B cell (primary cell): ENCODE results near the gene CAMK2A. TPM values are rescaled to one million over a fixed set of nuclear protein-coding genes. Genes with fewer than 3 reads are reported as not detected.

Experiments used
- ATAC-seq: fragments of 200-7000 bp; cut with Tn5 transposase; one replicate; pipeline ENCODE4 v1.10.0; 2021; ENCODE audit warnings: low read depth, mild to moderate bottlenecking, moderate number of reproducible peaks, moderate library complexity
- CTCF ChIA-PET: fragments of 350-600 bp; sonication (Branson Sonifier 250); formaldehyde crosslinking; loops from one replicate; lab custom pipeline; 2021; ENCODE audit warnings: antibody characterized with exemption, inconsistent platforms; lab: Charles Lee
- POLR2A ChIA-PET: fragments of 350-600 bp; sonication (Branson Sonifier 250); formaldehyde crosslinking; loops from one replicate; lab custom pipeline; 2021; ENCODE audit warnings: antibody characterized with exemption; lab: Charles Lee
- DNase-seq: peaks from one replicate; pipeline ENCODE4 v3.0.0; 2013
- H2AFZ ChIP-seq: 2 replicates; pipeline ENCODE4 v1.6.1; 2012; ENCODE audit warnings: mild to moderate bottlenecking, low read depth, low read length; ENCODE audit not compliant: insufficient read depth, poor library complexity, severe bottlenecking
- H3K27ac ChIP-seq, 2 donors: 1 replicate in 1 of 2; 2 replicates in 1 of 2; pipeline ENCODE4 v1.5.1; 2012 to 2013; ENCODE audit warnings: low read length in 2 of 2, mild to moderate bottlenecking in 2 of 2, moderate library complexity in 1 of 2
- H3K27me3 ChIP-seq, 4 experiments: fragments of 200-600 bp in 1 of 4; sonication (generic) in 1 of 4; replicated peaks in 1 of 4; 1 replicate in 2 of 4; 2 replicates in 2 of 4; pipeline versions ENCODE4 v1.6.1 to v1.7.0; 2013 to 2016; ENCODE audit warnings: low read length in 3 of 4, mild to moderate bottlenecking in 2 of 4, mixed read lengths in 1 of 4, moderate library complexity in 1 of 4; ENCODE audit not compliant: insufficient read depth in 4 of 4, control insufficient read depth in 3 of 4; ENCODE audit errors: control extremely low read depth in 1 of 4
- H3K36me3 ChIP-seq, 2 experiments: replicated peaks in 1 of 2; 1 replicate in 1 of 2; 2 replicates in 1 of 2; pipeline versions ENCODE4 v1.6.1 to v1.7.1; 2013; ENCODE audit warnings: low read length in 1 of 2; ENCODE audit not compliant: insufficient read depth in 2 of 2, control insufficient read depth in 1 of 2; ENCODE audit errors: control extremely low read depth in 1 of 2, extremely low read depth in 1 of 2
- H3K4me1 ChIP-seq, 2 donors: fragments of 200-600 bp in 1 of 2; sonication (generic) in 1 of 2; 1 replicate in 1 of 2; 2 replicates in 1 of 2; pipeline versions ENCODE4 v1.5.1 to v1.6.1; 2013 to 2017; ENCODE audit warnings: low read length in 2 of 2; ENCODE audit not compliant: control insufficient read depth in 2 of 2, insufficient read depth in 2 of 2
- H3K4me2 ChIP-seq: replicated peaks from 2 replicates; pipeline ENCODE3; 2012; ENCODE audit warnings: mild to moderate bottlenecking, low read depth, low read length; ENCODE audit not compliant: poor library complexity, severe bottlenecking
- H3K4me3 ChIP-seq, 5 experiments: fragments of 200-600 bp in 1 of 5; sonication (generic) in 1 of 5; 1 replicate in 3 of 5; 2 replicates in 2 of 5; pipeline versions ENCODE4 v1.5.1 to v1.7.0; 2011 to 2016; ENCODE audit warnings: low read length in 4 of 5, mild to moderate bottlenecking in 4 of 5, low read depth in 2 of 5, control low read depth in 1 of 5, moderate library complexity in 1 of 5; ENCODE audit not compliant: insufficient read depth in 1 of 5; ENCODE audit errors: control extremely low read depth in 1 of 5, extremely low read depth in 1 of 5
- H3K79me2 ChIP-seq: fragments of 200-600 bp; sonication (generic); one replicate; pipeline ENCODE4 v1.6.0; 2016; ENCODE audit warnings: low read length; ENCODE audit not compliant: control insufficient read depth, insufficient read depth
- H3K9ac ChIP-seq: fragments of 200-600 bp; sonication (generic); 2 replicates; pipeline ENCODE4 v1.6.1; 2017; ENCODE audit warnings: mild to moderate bottlenecking, low read length, moderate library complexity
- H3K9me3 ChIP-seq, 3 donors: one replicate each; pipeline versions ENCODE4 v1.6.1 to v1.7.1; 2013; ENCODE audit warnings: low read length in 2 of 3; ENCODE audit not compliant: control insufficient read depth in 2 of 3, insufficient read depth in 1 of 3; ENCODE audit errors: control extremely low read depth in 1 of 3
- H4K20me1 ChIP-seq: 2 replicates; pipeline ENCODE4 v1.6.0; 2012; ENCODE audit warnings: mild to moderate bottlenecking, low read length; ENCODE audit not compliant: insufficient read depth, control insufficient read depth, poor library complexity, severe bottlenecking
- H3K27ac Mint-ChIP-seq: one replicate; pipeline ENCODE4 v1.8.0; 2021; ENCODE audit warnings: mixed read lengths
- H3K27me3 Mint-ChIP-seq: one replicate; pipeline ENCODE4 v1.8.0; 2021; ENCODE audit warnings: mixed read lengths
- H3K4me1 Mint-ChIP-seq: one replicate; pipeline ENCODE4 v1.8.0; 2021; ENCODE audit warnings: mixed read lengths
- H3K4me3 Mint-ChIP-seq: one replicate; pipeline ENCODE4 v1.8.0; 2021; ENCODE audit warnings: mixed read lengths
- H3K9me3 Mint-ChIP-seq: one replicate; pipeline ENCODE4 v1.8.0; 2022; ENCODE audit warnings: mixed read lengths; ENCODE audit not compliant: insufficient read depth
- EZH2 ChIP-seq: IDR thresholded peaks from 2 replicates; pipeline ENCODE4 v1.6.1; 2012; ENCODE audit warnings: borderline replicate concordance, low read depth, mild to moderate bottlenecking, moderate library complexity, low read length; ENCODE audit not compliant: insufficient read depth, poor library complexity, severe bottlenecking
- WGBS: methylation state at CpG from one replicate; pipeline ENCODE4 v1.1.5; 2013; ENCODE audit warnings: missing lambda C conversion rate; ENCODE audit not compliant: insufficient coverage; 5-methylcytosine and 5-hydroxymethylcytosine counted together
- intact Hi-C: fragments of 100-400 bp; cut with micrococcal nuclease; formaldehyde crosslinking; loops from one replicate; pipeline ENCODE4 v1.10.0; 2022
- polyA plus RNA-seq: library from polyadenylated mRNA; depleted of rRNA; stranded (reverse); fragments of >200 nt; gene quantifications from 2 replicates; pipeline ENCODE4 v1.2.3, GENCODE V29; 2012
- total RNA-seq, 2 donors: library from RNA; stranded (reverse); fragments of 120-200 nt in 1 of 2; gene quantifications; 1 replicate in 1 of 2; 2 replicates in 1 of 2; pipeline versions ENCODE4 v1.2.3 to v1.2.4, GENCODE V29; 2013 to 2022
- TF ChIP-seq, protein P1 (sequence below): fragments of 200-600 bp; IDR thresholded peaks from one replicate; pipeline ENCODE4 v1.8.0; 2022; ENCODE audit warnings: antibody characterized with exemption, mild to moderate bottlenecking

The CAMK2A gene
- total and polyA plus RNA-seq, 2 donors (not counting 1 experiment from before 2014, with no cell fraction given): not detected

DNA sequence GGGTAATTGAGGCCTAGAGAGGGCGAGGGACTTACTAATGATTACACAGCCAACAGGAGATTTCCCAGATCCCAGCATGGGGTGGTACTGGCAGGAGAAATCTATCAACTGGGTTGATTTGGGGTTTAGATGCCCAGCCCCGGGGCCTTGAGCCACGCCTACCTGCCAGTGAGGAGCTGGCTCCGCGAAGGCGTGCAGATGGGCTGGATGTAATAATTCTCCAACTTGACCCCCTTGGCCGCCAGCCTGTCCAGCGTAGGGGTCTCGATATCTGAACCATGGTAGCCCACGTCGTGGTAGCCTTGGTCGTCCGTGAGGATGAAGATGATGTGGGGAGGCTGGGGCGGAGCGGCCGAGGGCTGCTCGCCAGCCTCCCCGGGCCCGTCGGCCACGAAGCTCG lies 12.3 kb upstream of the CAMK2A start:
- Histone ChIP-seq H3K27me3 (peaks cover 0 to 22% (median 18%) of the 10 kb centered on the region in 4 experiments), H3K9ac (no peak overlapping the region), H3K27ac (no peak overlapping the region), H2AFZ (no peak overlapping the region), H3K79me2 (no peaks in the 10 kb centered on the region), H3K4me1 (peaks cover 0 to 14% of the 10 kb centered on the region in 2 donors), H3K4me2 (no peak overlapping the region), H3K36me3 (no peaks in the 10 kb centered on the region), H4K20me1 (no peaks in the 10 kb centered on the region), H3K9me3 (peaks cover 0 to 6% (median 2%) of the 10 kb centered on the region in 3 donors), H3K4me3 (no peak overlapping the region)
- intact Hi-C loops: no loop called here
- H3K4me1 Mint-ChIP-seq: peaks cover 2% of the 10 kb centered on the region
- ATAC-seq (no peak), DNase-seq (no peak)
- ChIA-PET POLR2A (no interaction called here), CTCF (no interaction called here)
- peaks cover 45% of the 10 kb centered on the region for H3K27me3 Mint-ChIP-seq
- H3K27ac Mint-ChIP-seq: no peak overlapping the region
- H3K4me3 Mint-ChIP-seq: no peak overlapping the region
- WGBS: 36% methylated on average over 21 of the region's 22 CpGs
- TF ChIP-seq EZH2: no peak
- TF ChIP-seq, protein P1, sequence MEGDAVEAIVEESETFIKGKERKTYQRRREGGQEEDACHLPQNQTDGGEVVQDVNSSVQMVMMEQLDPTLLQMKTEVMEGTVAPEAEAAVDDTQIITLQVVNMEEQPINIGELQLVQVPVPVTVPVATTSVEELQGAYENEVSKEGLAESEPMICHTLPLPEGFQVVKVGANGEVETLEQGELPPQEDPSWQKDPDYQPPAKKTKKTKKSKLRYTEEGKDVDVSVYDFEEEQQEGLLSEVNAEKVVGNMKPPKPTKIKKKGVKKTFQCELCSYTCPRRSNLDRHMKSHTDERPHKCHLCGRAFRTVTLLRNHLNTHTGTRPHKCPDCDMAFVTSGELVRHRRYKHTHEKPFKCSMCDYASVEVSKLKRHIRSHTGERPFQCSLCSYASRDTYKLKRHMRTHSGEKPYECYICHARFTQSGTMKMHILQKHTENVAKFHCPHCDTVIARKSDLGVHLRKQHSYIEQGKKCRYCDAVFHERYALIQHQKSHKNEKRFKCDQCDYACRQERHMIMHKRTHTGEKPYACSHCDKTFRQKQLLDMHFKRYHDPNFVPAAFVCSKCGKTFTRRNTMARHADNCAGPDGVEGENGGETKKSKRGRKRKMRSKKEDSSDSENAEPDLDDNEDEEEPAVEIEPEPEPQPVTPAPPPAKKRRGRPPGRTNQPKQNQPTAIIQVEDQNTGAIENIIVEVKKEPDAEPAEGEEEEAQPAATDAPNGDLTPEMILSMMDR: no peak
- no peaks in the 10 kb centered on the region for H3K9me3 Mint-ChIP-seq

DNA sequence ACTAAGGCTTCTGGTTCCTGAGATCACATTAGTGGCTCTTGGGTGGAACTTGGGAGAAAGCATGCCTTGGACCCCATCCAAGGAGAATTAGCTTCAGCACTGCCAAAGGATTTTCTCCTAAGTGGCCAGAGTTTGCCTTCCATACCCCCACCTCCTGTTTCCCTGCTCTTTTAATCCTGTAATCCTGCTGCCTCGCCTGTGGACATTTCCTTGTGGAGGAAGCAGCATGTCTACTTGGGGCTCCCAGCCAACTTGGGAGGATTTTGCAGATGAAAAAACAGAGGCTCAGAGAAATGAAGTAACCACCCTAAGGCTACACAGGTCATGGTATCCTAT lies 11.6 kb upstream of the CAMK2A start:
- H3K27ac ChIP-seq: no peak overlapping the region
- TF ChIP-seq, protein P1: no peak
- no peak for TF ChIP-seq EZH2
- H3K79me2 ChIP-seq: no peaks in the 10 kb centered on the region
- peaks cover 0 to 22% (median 18%) of the 10 kb centered on the region in 4 experiments for H3K27me3 ChIP-seq
- H2AFZ ChIP-seq: no peak overlapping the region
- WGBS: 86% methylated on average over 1 of the region's 1 CpG
- peaks cover 0 to 14% of the 10 kb centered on the region in 2 donors for H3K4me1 ChIP-seq
- CTCF ChIA-PET: no interaction called here
- H3K27me3 Mint-ChIP-seq: peaks cover 45% of the 10 kb centered on the region
- no peak for DNase-seq
- POLR2A ChIA-PET: no interaction called here
- no peak overlapping the region for H3K4me2 ChIP-seq
- no peaks in the 10 kb centered on the region for H3K36me3 ChIP-seq
- H3K4me3 Mint-ChIP-seq: no peak overlapping the region
- no peak overlapping the region for H3K9ac ChIP-seq
- no peak overlapping the region for H3K4me3 ChIP-seq
- H3K4me1 Mint-ChIP-seq: peaks cover 2% of the 10 kb centered on the region
- peaks cover 0 to 6% (median 2%) of the 10 kb centered on the region in 3 donors for H3K9me3 ChIP-seq
- intact Hi-C loops: no loop called here
- H3K9me3 Mint-ChIP-seq: no peaks in the 10 kb centered on the region
- H3K27ac Mint-ChIP-seq: no peak overlapping the region
- ATAC-seq: no peak
- no peaks in the 10 kb centered on the region for H4K20me1 ChIP-seq
